GM21786 (cell line): ENCODE data around the gene ALDH1L1.

Experiments used
- ATAC-seq: cut with Tn5 transposase; IDR thresholded peaks from one replicate; pipeline ENCODE4 v1.9.1; 2021; ENCODE audit not compliant: unreplicated experiment

The ALDH1L1 gene

DNA sequence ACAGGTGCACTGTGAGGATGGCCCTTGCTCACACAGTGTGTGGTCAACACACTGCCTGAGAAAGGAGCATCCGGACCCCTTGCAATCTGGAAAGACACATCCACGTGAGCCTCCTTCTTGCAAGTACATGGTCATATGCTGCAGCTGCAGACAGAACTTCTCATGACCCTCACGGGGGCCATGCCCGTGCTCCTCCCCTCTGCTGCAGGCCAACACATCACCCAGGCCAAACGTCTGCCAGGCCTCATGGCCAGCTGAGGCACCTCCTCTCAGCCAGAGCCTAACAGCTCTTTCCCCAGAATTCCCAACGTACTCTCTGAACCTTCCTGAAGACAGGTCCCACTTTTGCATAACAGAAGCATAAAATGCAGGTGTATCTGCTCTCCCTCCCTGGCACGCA, 121.7 kb downstream of the ALDH1L1 start:
- ATAC-seq, result no peak

DNA sequence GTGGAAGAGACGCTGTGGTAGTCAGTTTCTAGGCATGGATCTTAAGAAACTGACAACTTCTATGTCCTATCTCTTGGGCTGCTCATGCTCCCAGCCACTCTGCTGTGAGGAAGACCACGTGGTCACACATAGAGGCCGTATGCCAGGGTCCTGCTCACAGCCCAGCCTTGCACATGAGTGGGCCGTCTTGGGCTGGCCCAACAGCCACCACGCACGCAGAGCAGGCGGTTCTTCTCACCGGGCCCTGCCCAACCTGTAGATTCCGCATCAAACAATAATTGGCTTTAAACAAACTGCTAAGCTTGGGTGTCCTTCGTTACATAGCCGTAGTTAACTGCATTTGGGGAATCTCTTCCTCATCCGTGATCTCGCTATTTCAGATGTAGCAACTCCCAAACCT, 122.5 kb downstream of the ALDH1L1 start:
- ATAC-seq, result no peak

DNA sequence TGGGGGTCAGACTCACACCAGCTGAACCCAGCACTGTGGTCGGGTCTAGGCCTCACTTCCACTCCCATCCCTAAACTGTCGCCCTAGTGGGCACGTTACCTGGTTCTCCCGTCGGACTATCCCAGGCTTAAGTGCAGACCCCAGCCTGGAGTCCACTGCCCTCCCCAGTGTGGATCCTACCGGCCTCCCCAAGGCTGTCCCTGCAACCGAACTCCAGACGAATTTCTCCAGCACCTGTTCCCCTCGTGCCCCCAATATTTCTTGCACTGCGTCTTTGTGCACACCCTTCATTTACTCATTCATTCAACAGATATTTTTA, 122.9 kb downstream of the ALDH1L1 start:
- ATAC-seq, result no peak

DNA sequence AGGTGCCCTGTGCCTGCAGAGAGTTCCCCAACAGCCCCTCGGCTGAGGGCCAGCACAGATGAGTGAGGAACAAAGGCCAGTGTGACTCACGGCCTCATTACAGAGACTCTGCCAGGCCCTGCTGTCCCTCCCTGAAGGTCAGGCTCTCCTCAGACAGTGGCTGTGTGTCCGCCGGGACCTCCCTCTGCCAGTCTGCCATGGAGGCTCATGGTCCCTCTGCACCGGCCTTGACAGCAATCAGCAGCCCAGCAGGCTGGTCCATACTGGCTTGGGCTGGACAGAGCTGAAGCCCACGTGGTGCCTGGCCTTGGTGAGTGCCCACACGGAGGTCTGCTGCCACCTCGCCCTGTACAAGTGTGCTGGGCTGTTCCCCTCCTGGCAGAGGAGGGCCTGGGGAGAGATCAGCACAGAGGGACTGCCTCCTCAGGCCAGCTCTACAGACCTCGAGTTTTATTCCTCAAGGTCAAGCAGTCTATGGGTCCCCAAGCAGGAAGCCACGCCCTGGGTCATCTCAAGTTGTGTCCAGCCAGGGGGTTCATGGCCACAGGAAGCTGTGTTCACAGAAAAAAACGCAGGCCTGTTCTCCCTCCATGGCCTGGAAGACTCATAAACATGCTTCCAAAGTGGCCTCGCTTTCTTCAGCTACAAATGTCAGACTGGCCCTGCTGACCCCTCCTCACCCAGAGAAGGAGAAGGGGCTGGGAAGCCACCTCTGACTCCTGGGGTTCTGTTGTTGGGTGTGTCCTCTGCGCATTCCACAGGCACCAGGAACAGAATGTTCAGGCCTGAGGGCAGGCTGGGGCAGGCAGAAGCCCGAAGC, 123.5 kb downstream of the ALDH1L1 start:
- ATAC-seq, result no peak

DNA sequence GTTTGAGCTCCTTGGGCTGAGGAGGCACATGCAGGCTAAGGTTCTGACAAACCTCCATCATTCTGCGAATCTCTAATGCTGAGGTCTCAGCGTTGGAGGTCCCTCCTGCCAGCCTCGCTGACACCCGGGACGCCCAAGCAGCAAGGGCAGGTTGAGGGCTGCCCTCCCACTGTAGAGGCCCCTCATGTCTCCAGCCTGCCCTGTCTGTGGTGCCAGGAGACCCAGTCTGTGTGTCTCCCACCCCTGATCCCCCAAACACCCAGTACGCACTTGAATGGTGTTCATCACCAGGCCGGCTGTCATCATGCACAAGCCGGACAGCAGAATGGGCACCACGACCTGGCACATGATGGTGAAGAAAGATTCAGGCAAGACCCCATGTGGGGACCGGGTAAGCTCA, 124.3 kb downstream of the ALDH1L1 start:
- no peak for ATAC-seq

DNA sequence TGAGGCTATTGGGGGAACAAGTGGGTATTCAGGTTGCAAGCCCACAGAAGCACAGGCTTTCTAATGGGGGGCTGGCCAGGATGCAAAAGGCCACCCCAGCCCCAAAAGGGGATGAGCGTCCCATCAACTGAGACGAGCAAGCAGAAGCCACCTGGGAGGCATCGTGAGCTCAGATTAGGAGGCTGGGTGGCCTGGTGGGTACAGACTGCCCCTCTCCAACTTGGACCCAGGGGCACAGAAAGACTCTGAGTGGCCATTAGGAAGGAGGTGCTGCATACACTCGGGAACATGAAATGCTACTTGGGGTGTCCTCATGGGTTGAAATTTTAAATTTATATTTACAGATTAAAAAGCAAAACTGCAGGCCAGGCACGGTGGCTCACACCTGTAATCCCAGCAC, 125.5 kb downstream of the ALDH1L1 start:
- ATAC-seq, result no peak

DNA sequence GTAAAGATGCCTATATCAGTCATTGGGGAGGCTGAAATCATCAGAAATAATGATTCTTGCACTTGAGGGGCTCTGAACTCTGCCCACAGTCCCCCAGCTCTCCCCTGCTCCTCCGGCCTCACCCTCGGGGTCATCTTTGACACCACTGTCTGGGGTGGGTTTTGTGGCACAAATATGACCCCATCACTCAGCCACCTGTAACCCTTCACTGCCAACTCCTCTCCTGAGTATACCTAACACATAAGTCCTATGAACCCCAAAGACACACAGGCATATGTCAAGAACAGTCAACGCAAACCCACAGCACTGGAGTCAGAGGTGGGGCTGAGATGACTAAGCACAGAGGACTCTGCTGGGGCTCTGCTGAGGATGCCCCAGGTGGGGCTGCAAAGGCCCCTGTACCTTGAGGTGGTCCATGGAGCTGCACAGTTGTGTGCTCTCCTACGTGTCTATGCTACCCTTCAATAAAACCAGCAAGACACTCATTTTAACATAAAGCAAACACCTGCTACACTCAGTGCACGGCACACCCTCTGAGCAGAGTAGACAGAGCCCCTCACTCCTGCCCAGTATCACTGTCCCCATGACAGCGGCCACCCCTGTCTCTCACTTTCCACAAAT, 126.3 kb downstream of the ALDH1L1 start:
- no peak for ATAC-seq
